ENCODE measurements around the gene GNGT2.

Gene GNGT2

GRCh38 chr17:49224198-49224996 is 14.0 kb upstream of the GNGT2 start:
- H3K4me3 ChIP-seq (ENCODE audit: low read length) = no peak overlapping the region; the same call in 1 of the 2 replicates
- no peak for TF ChIP-seq ZNF274 (IDR thresholded peaks at IDR 0.05; ENCODE audit: low read depth, low read length)

DNA sequence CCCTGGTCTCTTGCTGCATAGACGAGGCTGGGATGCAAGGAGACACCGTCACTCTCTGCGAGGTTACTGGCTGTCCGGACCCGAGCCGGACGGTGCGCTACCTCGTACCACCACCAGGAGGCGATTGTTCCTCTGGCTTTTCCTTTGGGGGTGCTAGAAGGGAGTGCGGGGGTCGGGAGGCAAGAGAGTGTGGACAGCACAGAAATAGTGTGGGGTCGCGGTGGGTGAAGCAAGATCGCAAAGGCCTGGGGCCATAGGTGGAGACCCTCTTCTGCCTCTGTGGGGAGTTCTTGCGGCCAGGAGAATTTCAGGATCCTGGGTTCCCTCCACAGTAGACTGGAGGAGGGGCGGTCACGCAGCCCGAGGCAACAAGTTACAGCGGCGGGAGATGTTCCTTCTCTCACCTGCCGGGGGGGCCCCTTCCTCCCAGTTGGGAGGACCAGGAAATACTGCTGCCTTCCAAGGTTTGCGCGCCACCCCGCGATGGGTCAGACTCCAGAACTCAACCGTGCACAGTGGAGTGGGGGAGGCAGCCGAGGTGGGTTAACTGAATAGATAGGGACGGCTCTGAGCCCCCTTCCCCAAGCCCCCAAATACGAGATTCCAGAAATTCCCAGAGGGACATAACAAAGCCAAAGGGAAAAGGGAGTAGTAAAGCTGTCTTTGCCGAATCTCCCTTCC is 13.3 kb upstream of the GNGT2 start:
- no peak for TF ChIP-seq ZNF274 (IDR thresholded peaks at IDR 0.05; ENCODE audit: low read depth, low read length)
- H3K4me3 ChIP-seq (ENCODE audit: low read length) = no peak overlapping the region; the same call in 1 of the 2 replicates

DNA sequence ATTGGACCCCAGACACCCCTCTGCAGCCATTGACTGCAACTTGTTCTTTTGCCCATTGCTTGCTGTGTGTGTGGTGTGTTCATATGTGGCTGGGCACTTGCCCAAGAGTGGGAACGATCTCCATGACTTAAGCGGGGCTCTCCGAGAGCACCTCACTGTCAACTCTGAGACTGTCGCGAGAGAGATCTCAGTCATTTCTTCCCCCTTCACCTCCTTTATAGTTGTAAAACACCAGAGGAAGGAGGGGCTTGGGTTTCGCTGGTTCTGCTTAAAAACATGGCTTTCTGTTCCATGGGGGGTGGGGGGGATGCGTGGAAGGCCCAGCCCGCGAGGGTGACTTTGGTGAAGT is 12.8 kb upstream of the GNGT2 start:
- no peak for TF ChIP-seq ZNF274 (IDR thresholded peaks at IDR 0.05; ENCODE audit: low read depth, low read length)
- no peak overlapping the region for H3K4me3 ChIP-seq (ENCODE audit: low read length)

GRCh38 chr17:49219987-49220386 is 9.6 kb upstream of the GNGT2 start:
- TF ChIP-seq ZNF274 (IDR thresholded peaks at IDR 0.05; ENCODE audit: low read depth, low read length) = no peak
- no peak overlapping the region for H3K4me3 ChIP-seq (ENCODE audit: low read length)

GRCh38 chr17:49218941-49219913 is 8.9 kb upstream of the GNGT2 start:
- H3K4me3 ChIP-seq (ENCODE audit: low read length) = no peak overlapping the region
- no peak for TF ChIP-seq ZNF274 (IDR thresholded peaks at IDR 0.05; ENCODE audit: low read depth, low read length)

DNA sequence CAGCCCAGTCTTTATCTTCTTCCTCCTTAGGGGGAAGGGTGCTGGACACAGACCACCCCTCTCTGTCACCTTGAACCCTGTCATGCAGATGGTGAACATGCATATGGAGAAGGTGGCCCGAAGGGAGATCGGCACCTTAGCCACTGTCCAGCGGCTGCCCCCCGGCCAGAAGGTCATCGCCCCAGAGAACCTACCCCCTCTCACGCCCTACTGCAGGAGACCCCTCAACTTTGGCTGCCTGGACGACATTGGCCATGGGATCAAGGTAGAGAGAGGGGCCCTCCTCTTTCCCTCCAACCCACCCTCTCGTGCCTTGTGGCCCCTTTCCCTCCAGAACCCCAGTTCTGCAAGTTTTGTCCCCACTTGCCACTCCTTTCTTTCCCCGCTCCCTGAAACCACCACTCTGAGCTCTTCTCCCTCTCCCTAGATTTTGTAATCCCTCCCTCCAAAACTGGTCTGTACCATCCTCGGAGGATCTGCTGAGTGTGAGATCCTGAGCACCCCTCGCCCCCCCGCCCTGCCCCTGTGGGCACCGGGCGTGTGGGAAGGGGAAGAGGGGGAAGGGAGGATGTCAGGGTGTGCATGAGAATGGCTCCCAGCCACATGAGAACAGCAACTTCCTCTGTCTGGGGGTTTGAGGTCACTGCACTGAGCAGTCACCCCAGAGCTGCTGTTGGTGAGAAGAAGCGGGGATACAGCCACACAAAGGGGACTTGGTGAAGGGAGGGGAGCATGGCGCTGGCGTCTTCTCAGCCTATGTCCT is 7.5 kb upstream of the GNGT2 start:
- no peak for TF ChIP-seq ZNF274 (IDR thresholded peaks at IDR 0.05; ENCODE audit: low read depth, low read length)
- no peak overlapping the region; the same call in 1 of the 2 replicates for H3K4me3 ChIP-seq (ENCODE audit: low read length)

- no peak for TF ChIP-seq ZNF274 (IDR thresholded peaks at IDR 0.05; ENCODE audit: low read depth, low read length)
- H3K4me3 ChIP-seq (ENCODE audit: low read length) = no peak overlapping the region
Observed at GRCh38 chr17:49216953-49217650, 6.7 kb upstream of the GNGT2 start.

GRCh38 chr17:49216482-49216881 is 6.1 kb upstream of the GNGT2 start:
- TF ChIP-seq ZNF274 (IDR thresholded peaks at IDR 0.05; ENCODE audit: low read depth, low read length) = no peak
- peak overlapping the region; percentile 22; the same call in 1 of the 2 replicates for H3K4me3 ChIP-seq (ENCODE audit: low read length)

- H3K4me3 ChIP-seq (ENCODE audit: low read length) = no peak overlapping the region; the same call in 1 of the 2 replicates
- TF ChIP-seq ZNF274 (IDR thresholded peaks at IDR 0.05; ENCODE audit: low read depth, low read length) = no peak
Observed at GRCh38 chr17:49214676-49215360, 4.4 kb upstream of the GNGT2 start.

DNA sequence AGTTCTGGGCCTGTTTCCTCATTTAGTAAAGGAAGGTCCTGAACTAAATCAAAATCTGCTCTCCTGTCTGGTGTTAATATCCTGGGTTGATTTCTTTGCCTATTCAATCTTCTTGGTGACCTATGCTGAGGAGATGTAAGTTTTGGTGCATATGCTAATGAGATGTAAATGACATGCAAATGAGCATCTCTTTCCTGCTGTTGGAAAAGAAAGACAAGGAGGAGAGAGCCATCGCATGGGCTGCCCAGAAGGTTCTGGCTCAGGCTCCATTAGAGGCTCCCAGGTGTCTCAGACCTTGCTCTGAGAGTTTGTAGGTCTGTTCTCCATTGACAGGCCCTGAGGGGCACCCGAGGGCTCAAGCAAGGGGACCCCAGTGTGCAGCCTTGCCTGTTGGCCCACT is 3.5 kb upstream of the GNGT2 start:
- peak overlapping the region; percentile 69; the same call in 1 of the 2 replicates for H3K4me3 ChIP-seq (ENCODE audit: low read length)
- TF ChIP-seq ZNF274 (IDR thresholded peaks at IDR 0.05; ENCODE audit: low read depth, low read length) = no peak

- TF ChIP-seq ZNF274 (IDR thresholded peaks at IDR 0.05; ENCODE audit: low read depth, low read length) = no peak
Observed at GRCh38 chr17:49213399-49213798, 3.0 kb upstream of the GNGT2 start.

DNA sequence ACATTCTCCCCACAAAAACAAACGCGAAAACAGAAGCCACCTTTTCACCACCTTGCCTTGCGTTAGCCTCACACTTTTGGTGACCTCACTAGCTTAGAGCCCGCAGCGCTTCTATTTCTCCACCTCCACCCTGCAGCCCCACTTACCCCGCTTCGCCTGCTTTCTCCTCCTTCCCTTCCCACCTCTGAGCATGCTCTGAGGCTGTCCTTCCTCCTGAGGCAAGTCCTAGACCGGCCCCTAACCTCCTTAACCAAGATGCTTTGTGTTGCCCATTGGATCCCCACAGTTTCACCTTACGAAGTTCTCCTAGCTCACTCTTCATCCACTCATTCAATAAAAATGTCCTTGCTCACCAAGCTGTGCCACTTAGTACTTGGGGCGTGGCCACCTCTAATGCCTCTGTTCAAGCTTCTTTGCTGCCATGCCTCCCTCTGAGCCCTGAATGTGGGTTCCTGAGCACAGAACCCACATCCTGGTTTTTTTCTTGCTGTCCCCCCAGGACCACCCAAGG is 1.3 kb downstream of the GNGT2 start:
- no peak overlapping the region; the same call in 1 of the 2 replicates for H3K4me3 ChIP-seq (ENCODE audit: low read length)
- TF ChIP-seq ZNF274 (IDR thresholded peaks at IDR 0.05; ENCODE audit: low read depth, low read length) = no peak

More at GRCh38 chr17:49213399-49213798, 3.0 kb upstream of the GNGT2 start:
- H3K4me3 ChIP-seq (ENCODE audit: low read length) = peak overlapping the region; percentile 69; the same call in 1 of the 2 replicates

Measured in GM08714 (cell line).